Ovary (tissue), 9 donors: ENCODE data around the gene SVIL. TPM values are rescaled to one million over a fixed set of nuclear protein-coding genes. Genes with fewer than 3 reads are reported as not detected.
"Not testable (repeated sequence)": the region's sequence is repeated elsewhere in the genome, so short reads cannot be mapped to it uniquely, and the experiment has no call there.

Experiments
- DNase-seq, 5 donors: peaks; one replicate each; pipeline ENCODE4 v3.0.0-alpha.2; 2019 to 2020
- H3K27ac ChIP-seq, 2 donors: fragments of 200-600 bp; one replicate each; pipeline versions ENCODE4 v1.5.1 to v1.8.0; 2019 to 2022
- H3K27me3 ChIP-seq: fragments of 200-600 bp; one replicate; pipeline ENCODE4 v1.8.0; 2022
- H3K36me3 ChIP-seq: fragments of 200-600 bp; sonication (generic); one replicate; pipeline ENCODE4 v1.5.1; 2019
- H3K4me1 ChIP-seq: one replicate; pipeline ENCODE4 v1.8.1; 2013; ENCODE audit warnings: mild to moderate bottlenecking, moderate library complexity; ENCODE audit not compliant: insufficient read depth
- H3K4me3 ChIP-seq: fragments of 200-600 bp; sonication (generic); one replicate; pipeline ENCODE4 v1.5.1; 2017
- H3K9me3 ChIP-seq, 2 donors: fragments of 200-600 bp in 1 of 2; sonication (generic) in 1 of 2; one replicate each; pipeline versions ENCODE4 v1.5.1 to v1.8.1; 2013 to 2019; ENCODE audit warnings: mild to moderate bottlenecking in 1 of 2, moderate library complexity in 1 of 2
- EP300 ChIP-seq: sonication (generic); formaldehyde crosslinking; IDR thresholded peaks from one replicate; pipeline ENCODE4 v1.6.1; 2017; ENCODE audit warnings: antibody characterized with exemption
- POLR2A ChIP-seq: fragments of 450-650 bp; IDR thresholded peaks from one replicate; pipeline ENCODE4 v1.6.1; 2017; ENCODE audit warnings: antibody characterized with exemption, mild to moderate bottlenecking, moderate library complexity
- WGBS, 3 donors: extraction: QIAGEN DNeasy Blood & Tissue Kit in 1 of 3; methylation state at CpG; one replicate each; pipeline versions ENCODE4 v1.1.5 to v1.1.7; 2013 to 2017; 5-methylcytosine and 5-hydroxymethylcytosine counted together
- intact Hi-C, 4 donors: fragments of 100-400 bp; cut with DNase I; formaldehyde crosslinking; loops; one replicate each; pipeline versions ENCODE4 v1.11.0 to v1.15.1; 2022 to 2023
- polyA plus RNA-seq, 2 donors: library from polyadenylated mRNA; stranded (reverse); fragments of 200-250 nt in 1 of 2; fragments of 350-450 nt in 1 of 2; fragmentation: Illumina TruSeq in 1 of 2; extraction: RNeasy Lipid Tissue Mini Kit (QIAGEN cat#74804) in 1 of 2; gene quantifications; one replicate each; pipeline ENCODE4 v1.2.3, GENCODE V29; 2013 to 2014
- total RNA-seq, 7 donors: library from RNA; depleted of rRNA in 2 of 7; stranded (reverse); fragments of >200 nt in 2 of 7; fragmentation: NEBNext Ultra II Directional in 3 of 7; extraction: Animal tissue kit (Norgen Biotek cat#: 25700) in 3 of 7; gene quantifications; one replicate each; pipeline versions ENCODE4 v1.1.0 to v1.2.4, GENCODE V29; 2016 to 2023
- TF ChIP-seq, protein P1 (sequence below), 3 donors: fragments of 450-650 bp in 2 of 3; fragments of 200-600 bp in 1 of 3; IDR thresholded peaks; one replicate each; pipeline versions ENCODE4 v1.5.1 to v1.8.0; 2016 to 2022; ENCODE audit warnings: antibody characterized with exemption in 3 of 3, mild to moderate bottlenecking in 1 of 3
- donor health status: DM: no; HTN: no; CAD: no; lungs with moderate emphysema.
- donor health status: DM: no; HTN: no; CAD: no.
- donor health status: Bipolar disorder and iron deficiency.
- donor health status: DM: yes; HTN: yes; CAD: no.
- donor health status: DM: no; HTN: no; CAD: no.
- donor health status: DM: yes; HTN: yes; CAD: no.

SVIL gene
- total and polyA plus RNA-seq, 9 donors, result 49.9 to 225 (median 139) TPM

DNA sequence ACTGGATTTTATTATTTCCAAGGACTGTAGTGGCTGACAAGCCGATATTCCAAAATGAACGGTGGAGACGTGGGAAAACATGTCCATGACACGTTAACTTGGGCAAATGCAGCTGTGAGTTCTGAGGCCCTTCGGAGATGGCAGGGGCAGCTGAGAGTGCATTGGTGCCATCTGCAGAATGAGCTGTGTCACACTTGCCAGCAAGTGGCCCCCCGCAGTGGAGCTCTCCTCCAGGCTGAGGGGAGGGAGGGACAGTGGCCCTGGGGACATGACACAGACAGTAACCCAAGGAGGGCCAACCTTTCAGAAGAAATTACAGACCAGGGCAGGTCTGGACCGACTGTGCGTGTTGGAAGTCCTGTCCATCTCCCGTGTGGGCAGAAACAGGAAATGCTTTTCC lies 139.4 kb downstream of the SVIL start:
- intact Hi-C loops, result no loop called here
- Histone ChIP-seq H3K9me3 (no peaks in the 10 kb centered on the region), H3K27me3 (no peaks in the 10 kb centered on the region), H3K4me3 (no peak overlapping the region), H3K36me3 (no peaks in the 10 kb centered on the region), H3K27ac (no peak overlapping the region), H3K4me1 (peaks cover 2% of the 10 kb centered on the region)
- TF ChIP-seq, protein P1, sequence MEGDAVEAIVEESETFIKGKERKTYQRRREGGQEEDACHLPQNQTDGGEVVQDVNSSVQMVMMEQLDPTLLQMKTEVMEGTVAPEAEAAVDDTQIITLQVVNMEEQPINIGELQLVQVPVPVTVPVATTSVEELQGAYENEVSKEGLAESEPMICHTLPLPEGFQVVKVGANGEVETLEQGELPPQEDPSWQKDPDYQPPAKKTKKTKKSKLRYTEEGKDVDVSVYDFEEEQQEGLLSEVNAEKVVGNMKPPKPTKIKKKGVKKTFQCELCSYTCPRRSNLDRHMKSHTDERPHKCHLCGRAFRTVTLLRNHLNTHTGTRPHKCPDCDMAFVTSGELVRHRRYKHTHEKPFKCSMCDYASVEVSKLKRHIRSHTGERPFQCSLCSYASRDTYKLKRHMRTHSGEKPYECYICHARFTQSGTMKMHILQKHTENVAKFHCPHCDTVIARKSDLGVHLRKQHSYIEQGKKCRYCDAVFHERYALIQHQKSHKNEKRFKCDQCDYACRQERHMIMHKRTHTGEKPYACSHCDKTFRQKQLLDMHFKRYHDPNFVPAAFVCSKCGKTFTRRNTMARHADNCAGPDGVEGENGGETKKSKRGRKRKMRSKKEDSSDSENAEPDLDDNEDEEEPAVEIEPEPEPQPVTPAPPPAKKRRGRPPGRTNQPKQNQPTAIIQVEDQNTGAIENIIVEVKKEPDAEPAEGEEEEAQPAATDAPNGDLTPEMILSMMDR (IDR thresholded peaks at IDR 0.05), result no peak
- no peak for TF ChIP-seq EP300
- TF ChIP-seq POLR2A, result no peak
- 55 to 67% (median 61%) methylated on average over 9 of the region's 9 CpGs for WGBS, 3 donors
- DNase-seq, result no peak

GRCh38 chr10:29493697-29494096 lies 141.1 kb downstream of the SVIL start:
- 96 to 98% (median 96%) methylated on average over 6 of the region's 6 CpGs for WGBS, 3 donors
- H3K4me3 ChIP-seq, result no peak overlapping the region
- TF ChIP-seq POLR2A, result no peak
- no peak for TF ChIP-seq EP300
- TF ChIP-seq, protein P1 (IDR thresholded peaks at IDR 0.05), result no peak
- no peak overlapping the region for H3K27ac ChIP-seq
- intact Hi-C loops, result loop anchor here in 1 of 4 donors (5.0 kb wide), 1 partner anchor 111 kb away; no protein-coding TSS in a partner anchor
- no peak for DNase-seq
- H3K4me1 ChIP-seq, result peaks cover 2% of the 10 kb centered on the region
- H3K9me3 ChIP-seq, result no peaks in the 10 kb centered on the region
- H3K27me3 ChIP-seq, result no peaks in the 10 kb centered on the region
- H3K36me3 ChIP-seq, result no peaks in the 10 kb centered on the region

- 88 to 95% (median 91%) methylated on average over 11 of the region's 11 CpGs for WGBS, 3 donors
- H3K27ac ChIP-seq, result no peak overlapping the region
- intact Hi-C loops, result loop anchor here in 1 of 4 donors (5.0 kb wide), 1 partner anchor 110 kb away; no protein-coding TSS in a partner anchor
Observed at GRCh38 chr10:29492774-29493173, 142.0 kb downstream of the SVIL start.

DNA sequence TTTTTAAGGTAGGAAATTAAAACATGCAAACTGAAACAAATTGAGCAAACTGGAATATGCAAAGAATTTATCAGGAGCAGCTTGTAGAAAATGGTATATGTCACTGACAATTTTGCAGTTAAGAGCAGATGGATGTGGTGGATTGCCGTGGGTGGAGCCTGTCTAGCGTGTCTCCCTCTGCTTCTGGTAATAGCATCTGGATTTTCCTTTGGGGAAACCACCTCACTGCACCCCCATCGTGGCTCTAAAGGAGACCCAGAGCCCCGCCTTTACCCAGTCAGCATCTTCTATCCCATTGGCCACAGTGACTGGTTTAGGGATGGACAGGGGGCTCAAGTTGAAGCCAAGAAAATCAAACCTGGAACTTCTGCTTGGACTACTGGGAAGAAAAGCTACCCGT lies 142.9 kb downstream of the SVIL start:
- Histone ChIP-seq H3K27ac (no peak overlapping the region), H3K4me1 (peaks cover 2% of the 10 kb centered on the region), H3K36me3 (no peaks in the 10 kb centered on the region), H3K4me3 (no peak overlapping the region), H3K9me3 (no peaks in the 10 kb centered on the region), H3K27me3 (no peaks in the 10 kb centered on the region)
- 87 to 88% (median 87%) methylated on average over 5 of the region's 5 CpGs for WGBS, 3 donors
- intact Hi-C loops, result loop anchor here in 1 of 4 donors (5.0 kb wide), 1 partner anchor 110 kb away; no protein-coding TSS in a partner anchor
- TF ChIP-seq, protein P1 (IDR thresholded peaks at IDR 0.05), result no peak
- no peak for TF ChIP-seq EP300
- TF ChIP-seq POLR2A, result no peak
- DNase-seq, result no peak

More at GRCh38 chr10:29492774-29493173, 142.0 kb downstream of the SVIL start:
- Histone ChIP-seq H3K27me3 (no peaks in the 10 kb centered on the region), H3K36me3 (no peaks in the 10 kb centered on the region), H3K9me3 (no peaks in the 10 kb centered on the region), H3K4me3 (no peak overlapping the region), H3K4me1 (peaks cover 2% of the 10 kb centered on the region)
- TF ChIP-seq, protein P1 (IDR thresholded peaks at IDR 0.05), result no peak
- TF ChIP-seq POLR2A (no peak), EP300 (no peak)
- no peak for DNase-seq

GRCh38 chr10:29490781-29491280 lies 143.9 kb downstream of the SVIL start:
- not testable (repeated sequence) for H3K27ac ChIP-seq, H3K27me3 ChIP-seq, H3K9me3 ChIP-seq, H3K4me3 ChIP-seq, H3K36me3 ChIP-seq, H3K4me1 ChIP-seq, DNase-seq
- 92 to 96% (median 94%) methylated on average over 16 of the region's 16 CpGs for WGBS, 3 donors
- intact Hi-C loops, result loop anchor here in 1 of 4 donors (5.0 kb wide), 1 partner anchor 109 kb away; no protein-coding TSS in a partner anchor

DNA sequence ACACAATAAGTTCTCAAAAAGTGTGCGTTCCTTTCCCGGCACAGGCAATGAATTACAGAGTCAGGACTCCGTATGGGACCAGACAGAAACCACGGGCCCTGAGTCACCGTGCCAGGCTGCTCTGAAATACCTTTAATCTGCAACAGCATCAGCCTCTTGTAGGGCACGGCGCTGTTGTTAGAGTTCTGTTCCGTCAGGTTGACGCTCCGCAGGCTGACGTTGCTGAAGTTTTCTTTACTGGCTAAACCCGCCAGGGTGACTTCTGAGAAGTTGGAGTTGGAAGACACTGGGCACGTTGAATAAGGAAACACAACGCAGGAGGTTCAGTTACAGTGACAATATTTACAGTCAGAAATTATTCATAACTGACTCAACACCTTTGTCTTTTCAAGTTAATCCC lies 146.3 kb downstream of the SVIL start:
- H3K27ac ChIP-seq, H3K36me3 ChIP-seq, H3K9me3 ChIP-seq, H3K4me3 ChIP-seq, DNase-seq, H3K4me1 ChIP-seq, intact Hi-C loops, H3K27me3 ChIP-seq: not testable (repeated sequence)
- 91 to 92% (median 92%) methylated on average over 14 of the region's 14 CpGs for WGBS, 3 donors

- WGBS, 3 donors, result 73 to 78% (median 76%) methylated on average over 7 of the region's 7 CpGs
- intact Hi-C loops, H3K27ac ChIP-seq, H3K4me3 ChIP-seq, H3K4me1 ChIP-seq, H3K27me3 ChIP-seq, H3K36me3 ChIP-seq, DNase-seq, H3K9me3 ChIP-seq: not testable (repeated sequence)
Observed at GRCh38 chr10:29487884-29488266, 146.9 kb downstream of the SVIL start.
